GM13977 (cell line): ENCODE data around the gene STARD13.
A peak's percentile ranks its signal among the peaks of the same experiment; 100 is the strongest.

ENCODE experiments used
- DNase-seq: peaks from one replicate; pipeline ENCODE4 v3.0.0; 2012; ENCODE audit warnings: low spot score
- in situ Hi-C: fragments of 300-500 bp; cut with MboI; formaldehyde crosslinking; loops from one replicate; pipeline ENCODE4 v1.12.0; 2022; ENCODE audit warnings: low sequenced_read_pairs, low pct_unique_long_range_greater_than_20kb, mixed read lengths, inconsistent platforms; ENCODE audit not compliant: unreplicated experiment
- TF ChIP-seq, protein P1 (sequence below): IDR thresholded peaks from 2 replicates; pipeline ENCODE4 v1.5.1; 2012; ENCODE audit warnings: mild to moderate bottlenecking, control low read depth; ENCODE audit not compliant: insufficient read depth; ENCODE audit errors: extremely low read depth, missing control alignments

The STARD13 gene

GRCh38 chr13:33194820-33195692 lies 90.5 kb downstream of the STARD13 start:
- in situ Hi-C loops: no loop called here
- peak; percentile 62 for DNase-seq
- TF ChIP-seq, protein P1, sequence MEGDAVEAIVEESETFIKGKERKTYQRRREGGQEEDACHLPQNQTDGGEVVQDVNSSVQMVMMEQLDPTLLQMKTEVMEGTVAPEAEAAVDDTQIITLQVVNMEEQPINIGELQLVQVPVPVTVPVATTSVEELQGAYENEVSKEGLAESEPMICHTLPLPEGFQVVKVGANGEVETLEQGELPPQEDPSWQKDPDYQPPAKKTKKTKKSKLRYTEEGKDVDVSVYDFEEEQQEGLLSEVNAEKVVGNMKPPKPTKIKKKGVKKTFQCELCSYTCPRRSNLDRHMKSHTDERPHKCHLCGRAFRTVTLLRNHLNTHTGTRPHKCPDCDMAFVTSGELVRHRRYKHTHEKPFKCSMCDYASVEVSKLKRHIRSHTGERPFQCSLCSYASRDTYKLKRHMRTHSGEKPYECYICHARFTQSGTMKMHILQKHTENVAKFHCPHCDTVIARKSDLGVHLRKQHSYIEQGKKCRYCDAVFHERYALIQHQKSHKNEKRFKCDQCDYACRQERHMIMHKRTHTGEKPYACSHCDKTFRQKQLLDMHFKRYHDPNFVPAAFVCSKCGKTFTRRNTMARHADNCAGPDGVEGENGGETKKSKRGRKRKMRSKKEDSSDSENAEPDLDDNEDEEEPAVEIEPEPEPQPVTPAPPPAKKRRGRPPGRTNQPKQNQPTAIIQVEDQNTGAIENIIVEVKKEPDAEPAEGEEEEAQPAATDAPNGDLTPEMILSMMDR: no peak

DNA sequence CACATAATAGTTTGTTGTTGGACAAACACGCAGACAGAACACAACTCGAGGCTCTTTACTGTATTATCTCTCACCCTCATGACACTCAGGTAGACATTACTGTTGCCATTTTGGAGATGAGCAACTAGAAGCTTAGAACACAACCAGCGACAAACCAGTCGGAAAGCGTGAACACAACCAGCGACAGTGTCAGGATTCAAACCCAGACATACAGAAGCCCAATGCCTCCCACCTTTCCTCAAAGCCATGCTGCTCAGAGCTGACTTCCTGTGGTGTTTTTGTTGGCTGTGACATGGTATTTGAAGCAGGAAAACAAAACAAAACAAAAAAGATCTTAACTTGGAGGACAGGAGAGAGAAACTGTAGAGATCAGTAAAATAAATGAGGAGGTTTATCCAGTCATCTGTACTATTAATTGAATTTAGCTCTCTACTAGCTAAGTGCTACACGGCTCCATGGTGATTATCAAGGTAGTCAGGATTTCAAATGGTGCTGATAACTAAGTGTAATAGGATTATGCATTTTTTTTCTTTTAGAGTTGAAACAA lies 92.1 kb downstream of the STARD13 start:
- in situ Hi-C loops: no loop called here
- TF ChIP-seq, protein P1: no peak
- DNase-seq: no peak

GRCh38 chr13:33191425-33192210 lies 93.9 kb downstream of the STARD13 start:
- DNase-seq: no peak
- in situ Hi-C loops: no loop called here
- TF ChIP-seq, protein P1: no peak

DNA sequence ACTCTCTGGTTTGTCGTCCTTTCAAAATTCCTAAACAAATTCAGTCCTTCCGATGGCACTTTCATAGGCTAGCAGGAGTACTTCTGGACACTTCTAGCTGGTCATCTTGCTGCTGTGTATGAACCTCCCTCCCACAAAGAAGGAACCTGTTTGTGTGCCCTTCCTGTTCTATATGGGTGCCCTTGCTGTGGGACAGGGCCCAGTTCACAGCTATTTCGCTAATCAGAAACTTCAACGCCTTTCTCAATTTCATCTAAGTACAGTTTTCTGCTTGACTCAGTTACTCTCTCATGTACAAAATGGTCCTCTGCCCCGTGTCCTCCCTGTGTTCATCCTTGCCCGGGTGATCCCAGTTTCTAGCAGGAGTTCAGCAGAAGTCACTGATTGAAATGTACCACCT lies 96.1 kb downstream of the STARD13 start:
- in situ Hi-C loops: no loop called here
- no peak for DNase-seq
- TF ChIP-seq, protein P1: no peak

DNA sequence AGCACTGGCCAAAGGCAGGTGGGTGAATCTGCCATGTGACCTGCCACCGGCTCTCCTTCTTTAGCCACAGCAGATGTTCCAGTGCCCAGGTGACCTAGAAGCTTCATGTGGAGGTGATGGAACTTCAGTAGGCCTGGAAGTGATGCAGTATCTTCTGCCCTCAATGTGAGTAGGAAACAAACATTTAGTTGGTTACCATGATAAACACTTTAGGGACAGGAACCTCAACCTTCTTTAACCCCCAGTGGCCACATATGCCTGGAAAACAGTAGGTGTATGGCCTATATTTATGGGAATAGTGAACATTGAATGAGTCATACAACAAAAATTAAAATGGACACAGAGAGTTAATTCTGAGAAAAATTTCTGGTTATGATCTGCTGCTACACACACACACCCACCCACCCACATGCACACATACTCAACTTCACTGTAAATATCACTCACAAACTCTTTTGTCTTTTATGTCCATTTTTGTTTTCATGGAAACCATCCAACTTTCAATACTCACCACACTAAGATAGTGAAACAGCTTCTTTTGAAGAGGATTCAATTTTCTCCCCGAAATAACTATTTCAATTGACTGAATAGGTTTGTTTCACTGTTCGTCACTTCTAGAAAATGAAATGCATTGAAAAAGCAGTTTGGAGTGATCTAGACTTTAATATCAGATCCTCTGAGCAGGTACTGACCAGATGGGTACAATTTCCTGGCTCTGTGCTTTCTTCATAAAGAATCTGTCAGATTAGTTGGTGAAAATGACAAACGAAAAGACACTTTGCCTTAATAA lies 97.3 kb downstream of the STARD13 start:
- in situ Hi-C loops: no loop called here

More for the DNA sequence above, 97.3 kb downstream of the STARD13 start:
- DNase-seq: peak; percentile 37
- TF ChIP-seq, protein P1: no peak
